Measurements from ENCODE around the gene SMYD4. TPM values are rescaled to one million over a fixed set of nuclear protein-coding genes. Genes with fewer than 3 reads are reported as not detected.

SMYD4 gene
- total and polyA plus RNA-seq, 5 donors = 6.5 to 14.6 (median 11.0) TPM

DNA sequence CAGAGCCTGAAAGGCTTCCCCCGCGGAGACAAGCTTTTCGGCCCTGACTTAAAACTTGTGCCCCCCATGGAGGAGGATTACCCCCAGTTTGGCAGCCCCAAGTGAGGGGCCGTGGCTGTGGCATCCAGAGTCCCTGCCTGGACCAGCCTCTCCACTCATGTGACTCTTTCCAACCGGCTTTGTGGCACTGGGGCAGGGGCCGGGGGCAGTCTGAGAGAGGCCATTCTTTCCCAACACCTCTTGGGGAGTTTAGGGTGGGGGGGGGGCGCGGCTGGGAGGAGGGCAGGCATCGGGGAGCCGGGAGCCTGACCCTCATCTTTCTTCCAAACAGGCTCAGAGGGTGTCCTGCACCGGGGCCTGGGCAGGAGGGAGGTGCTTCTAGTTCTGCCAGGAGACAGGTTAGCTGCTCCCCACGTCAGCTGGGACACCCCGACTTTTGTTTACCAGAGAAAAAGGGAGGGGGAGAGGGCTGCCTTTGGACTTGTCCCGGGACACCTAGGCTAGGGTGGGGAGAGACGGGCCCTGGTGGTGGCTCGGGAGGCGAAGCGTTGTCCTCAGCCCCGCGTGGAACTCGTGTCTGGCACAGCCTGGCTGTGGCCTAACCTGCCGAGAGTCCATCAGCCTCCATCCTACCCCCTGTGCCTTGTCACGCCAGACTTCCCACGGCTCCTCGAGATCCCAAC is 75.1 kb downstream of the SMYD4 start:
- intact Hi-C loops (cut with DNase I) = no loop called here
- DNase-seq (no peak), ATAC-seq (peak; percentile 16 to 27)
- Histone ChIP-seq H3K27ac (ENCODE audit: low read length) (no peak overlapping the region), H3K9me3 (ENCODE audit: control insufficient read depth, low read length) (no peaks in the 10 kb centered on the region), H3K4me3 (ENCODE audit: low read length) (no peak overlapping the region), H3K4me1 (ENCODE audit: control insufficient read depth, insufficient read depth, low read length) (no peaks in the 10 kb centered on the region), H3K27me3 (ENCODE audit: control insufficient read depth, insufficient read depth) (no peaks in the 10 kb centered on the region)
- 69% methylated on average over 25 of the region's 25 CpGs for WGBS

DNA sequence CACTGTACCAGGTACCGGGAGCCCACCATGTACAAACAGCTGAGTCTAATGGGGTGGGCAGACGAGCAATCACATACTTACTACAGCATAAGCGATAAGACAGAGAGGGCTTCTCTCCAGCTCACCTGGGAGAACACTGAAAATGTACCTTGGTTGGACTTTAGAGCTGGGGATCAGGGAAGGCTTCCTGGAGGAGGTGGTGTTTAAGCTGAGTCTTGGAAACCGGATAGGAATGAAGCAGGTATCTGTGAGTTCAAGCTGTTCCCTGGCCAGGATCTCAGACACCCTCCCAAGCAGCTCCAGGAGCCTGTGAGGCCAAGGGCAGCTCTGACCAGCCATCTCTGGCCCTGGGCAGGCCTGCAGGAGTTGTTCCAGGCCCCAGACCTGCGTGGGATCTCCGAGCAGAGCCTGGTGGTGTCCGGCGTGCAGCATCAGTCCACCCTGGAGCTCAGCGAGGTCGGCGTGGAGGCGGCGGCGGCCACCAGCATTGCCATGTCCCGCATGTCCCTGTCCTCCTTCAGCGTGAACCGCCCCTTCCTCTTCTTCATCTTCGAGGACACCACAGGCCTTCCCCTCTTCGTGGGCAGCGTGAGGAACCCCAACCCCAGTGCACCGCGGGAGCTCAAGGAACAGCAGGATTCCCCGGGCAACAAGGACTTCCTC is 75.8 kb downstream of the SMYD4 start:
- ATAC-seq = peak in 1 of 2 donors; percentile 8
- intact Hi-C loops (cut with DNase I) = no loop called here
- peak in 1 of 3 donors; percentile 67 for DNase-seq

DNA sequence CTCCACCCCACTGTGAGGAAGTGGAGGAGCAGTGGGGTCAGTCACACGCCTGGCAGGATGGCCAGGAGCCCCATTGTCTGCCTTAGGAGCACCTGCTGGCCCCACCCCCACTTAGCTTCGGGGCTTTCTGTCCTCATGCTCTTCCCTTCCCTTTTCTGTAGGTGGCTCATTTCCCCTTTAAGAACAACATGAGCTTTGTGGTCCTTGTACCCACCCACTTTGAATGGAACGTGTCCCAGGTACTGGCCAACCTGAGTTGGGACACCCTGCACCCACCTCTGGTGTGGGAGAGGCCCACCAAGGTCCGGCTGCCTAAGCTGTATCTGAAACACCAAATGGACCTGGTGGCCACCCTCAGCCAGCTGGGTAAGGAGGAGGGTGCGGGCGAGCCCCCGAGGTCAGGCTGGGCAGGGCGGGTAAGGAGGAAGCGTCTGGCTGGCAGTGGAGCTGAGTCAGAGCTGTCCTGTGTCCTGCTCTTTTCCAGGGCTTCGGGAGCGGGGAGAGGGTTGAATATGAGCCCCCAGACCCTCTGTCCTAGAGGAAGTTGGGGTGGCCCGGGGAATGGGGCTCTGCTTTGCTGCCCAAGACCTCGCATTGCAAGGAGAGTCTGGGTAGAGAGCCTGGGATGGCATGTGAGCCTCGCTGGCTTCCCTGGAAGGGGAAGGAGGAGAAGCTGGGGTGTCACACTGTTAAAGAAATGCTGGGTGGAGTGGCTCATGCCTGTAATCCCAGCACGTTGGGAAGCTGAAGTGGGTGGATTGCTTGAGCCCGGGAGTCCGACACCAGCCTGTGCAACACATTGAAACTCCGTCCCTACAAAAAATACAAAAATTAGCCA is 77.1 kb downstream of the SMYD4 start:
- Histone ChIP-seq H3K4me3 (ENCODE audit: low read length) (no peak overlapping the region), H3K27me3 (ENCODE audit: control insufficient read depth, insufficient read depth) (no peaks in the 10 kb centered on the region), H3K9me3 (ENCODE audit: control insufficient read depth, low read length) (no peaks in the 10 kb centered on the region), H3K27ac (ENCODE audit: low read length) (no peak overlapping the region), H3K4me1 (ENCODE audit: control insufficient read depth, insufficient read depth, low read length) (no peaks in the 10 kb centered on the region)
- DNase-seq = peak in 2 of 3 donors; percentile 71
- WGBS = 64% methylated on average over 18 of the region's 18 CpGs
- intact Hi-C loops (cut with DNase I) = no loop called here
- ATAC-seq = peak; percentile 38 to 61

More for the DNA sequence above, 75.8 kb downstream of the SMYD4 start:
- H3K4me1 ChIP-seq (ENCODE audit: control insufficient read depth, insufficient read depth, low read length) = no peaks in the 10 kb centered on the region
- H3K27ac ChIP-seq (ENCODE audit: low read length) = no peak overlapping the region
- H3K9me3 ChIP-seq (ENCODE audit: control insufficient read depth, low read length) = no peaks in the 10 kb centered on the region
- no peak overlapping the region for H3K4me3 ChIP-seq (ENCODE audit: low read length)
- H3K27me3 ChIP-seq (ENCODE audit: control insufficient read depth, insufficient read depth) = no peaks in the 10 kb centered on the region
- WGBS = 73% methylated on average over 23 of the region's 23 CpGs

DNA sequence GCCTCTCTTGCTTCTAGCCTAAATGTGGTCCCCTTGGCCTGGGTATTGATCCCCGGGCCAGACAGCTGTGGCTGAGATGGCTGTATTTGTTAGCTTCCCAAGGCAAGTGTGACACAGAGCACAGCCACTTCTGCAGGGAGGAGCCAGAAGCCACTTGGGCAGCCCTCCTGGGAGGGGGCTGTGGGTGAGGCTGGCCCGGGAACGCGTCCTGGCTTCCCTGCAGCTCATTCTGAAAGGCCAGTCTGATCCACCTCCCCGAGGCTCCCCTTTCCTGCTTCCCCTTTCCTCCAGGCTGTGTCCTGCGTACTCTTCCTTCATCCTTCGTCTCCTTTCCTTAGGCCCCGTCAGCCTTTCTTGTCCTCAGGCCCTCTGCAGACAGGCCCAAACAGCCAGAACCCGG is 79.1 kb downstream of the SMYD4 start:
- no peaks in the 10 kb centered on the region for H3K27me3 ChIP-seq (ENCODE audit: control insufficient read depth, insufficient read depth)
- H3K4me1 ChIP-seq (ENCODE audit: control insufficient read depth, insufficient read depth, low read length) = no peaks in the 10 kb centered on the region
- H3K27ac ChIP-seq (ENCODE audit: low read length) = no peak overlapping the region
- intact Hi-C loops (cut with DNase I) = no loop called here
- WGBS = 77% methylated on average over 9 of the region's 9 CpGs
- H3K4me3 ChIP-seq (ENCODE audit: low read length) = no peak overlapping the region
- ATAC-seq (no peak), DNase-seq (no peak)
- no peaks in the 10 kb centered on the region for H3K9me3 ChIP-seq (ENCODE audit: control insufficient read depth, low read length)

DNA sequence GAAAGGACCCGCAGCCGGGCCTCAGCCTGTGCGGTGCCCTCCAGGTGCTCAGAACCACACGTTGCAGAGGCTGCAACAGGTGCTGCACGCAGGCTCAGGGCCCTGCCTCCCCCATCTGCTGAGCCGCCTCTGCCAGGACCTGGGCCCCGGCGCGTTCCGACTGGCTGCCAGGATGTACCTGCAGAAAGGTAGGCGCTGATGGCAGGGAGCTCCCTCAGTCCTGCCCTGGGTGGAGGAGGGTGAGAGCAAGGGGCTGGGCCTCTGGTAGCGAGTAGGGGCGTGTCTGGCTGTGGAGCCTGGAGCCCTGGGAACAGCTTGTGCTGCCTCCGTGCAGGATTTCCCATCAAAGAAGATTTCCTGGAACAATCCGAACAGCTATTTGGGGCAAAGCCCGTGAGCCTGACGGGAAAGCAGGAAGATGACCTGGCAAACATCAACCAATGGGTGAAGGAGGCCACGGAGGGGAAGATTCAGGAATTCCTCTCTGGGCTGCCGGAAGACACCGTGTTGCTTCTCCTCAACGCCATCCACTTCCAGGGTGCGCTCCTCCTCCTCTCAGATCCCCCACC is 82.6 kb downstream of the SMYD4 start:
- Histone ChIP-seq H3K27me3 (ENCODE audit: control insufficient read depth, insufficient read depth) (no peaks in the 10 kb centered on the region), H3K4me1 (ENCODE audit: control insufficient read depth, insufficient read depth, low read length) (no peaks in the 10 kb centered on the region), H3K9me3 (ENCODE audit: control insufficient read depth, low read length) (no peaks in the 10 kb centered on the region), H3K27ac (ENCODE audit: low read length) (no peak overlapping the region), H3K4me3 (ENCODE audit: low read length) (no peak overlapping the region)
- peak; percentile 64 to 87 for ATAC-seq
- 76% methylated on average over 22 of the region's 22 CpGs for WGBS
- intact Hi-C loops (cut with DNase I) = no loop called here
- peak; percentile 57 to 71 (median 63) for DNase-seq

DNA sequence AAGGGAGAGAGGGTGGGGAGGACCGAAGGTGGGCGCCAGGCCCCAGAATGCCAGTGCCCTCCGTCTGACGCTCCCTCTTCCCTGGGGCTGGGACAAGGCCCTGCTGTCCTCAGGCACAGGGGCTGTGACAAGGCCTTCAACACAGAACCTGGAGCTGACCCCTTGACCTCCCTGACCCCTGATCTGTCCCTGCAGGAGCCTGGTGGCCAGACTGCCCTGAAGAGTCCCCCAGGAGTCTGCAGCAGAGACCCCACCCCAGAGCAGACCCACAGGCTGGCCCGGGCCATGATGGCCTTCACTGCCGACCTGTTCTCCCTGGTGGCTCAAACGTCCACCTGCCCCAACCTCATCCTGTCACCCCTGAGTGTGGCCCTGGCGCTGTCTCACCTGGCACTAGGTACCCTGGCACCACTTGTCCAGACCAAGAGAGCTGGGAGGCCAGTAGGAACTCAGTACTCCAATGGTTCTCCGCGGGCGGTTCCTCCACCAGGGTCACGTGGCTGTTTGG is 84.1 kb downstream of the SMYD4 start:
- 90% methylated on average over 12 of the region's 12 CpGs for WGBS
- no peak overlapping the region for H3K4me3 ChIP-seq (ENCODE audit: low read length)
- DNase-seq (peak in 1 of 3 donors; percentile 32), ATAC-seq (peak in 1 of 2 donors; percentile 4)
- H3K27ac ChIP-seq (ENCODE audit: low read length) = no peak overlapping the region
- no peaks in the 10 kb centered on the region for H3K4me1 ChIP-seq (ENCODE audit: control insufficient read depth, insufficient read depth, low read length)
- intact Hi-C loops (cut with DNase I) = no loop called here
- no peaks in the 10 kb centered on the region for H3K27me3 ChIP-seq (ENCODE audit: control insufficient read depth, insufficient read depth)
- H3K9me3 ChIP-seq (ENCODE audit: control insufficient read depth, low read length) = no peaks in the 10 kb centered on the region

DNA sequence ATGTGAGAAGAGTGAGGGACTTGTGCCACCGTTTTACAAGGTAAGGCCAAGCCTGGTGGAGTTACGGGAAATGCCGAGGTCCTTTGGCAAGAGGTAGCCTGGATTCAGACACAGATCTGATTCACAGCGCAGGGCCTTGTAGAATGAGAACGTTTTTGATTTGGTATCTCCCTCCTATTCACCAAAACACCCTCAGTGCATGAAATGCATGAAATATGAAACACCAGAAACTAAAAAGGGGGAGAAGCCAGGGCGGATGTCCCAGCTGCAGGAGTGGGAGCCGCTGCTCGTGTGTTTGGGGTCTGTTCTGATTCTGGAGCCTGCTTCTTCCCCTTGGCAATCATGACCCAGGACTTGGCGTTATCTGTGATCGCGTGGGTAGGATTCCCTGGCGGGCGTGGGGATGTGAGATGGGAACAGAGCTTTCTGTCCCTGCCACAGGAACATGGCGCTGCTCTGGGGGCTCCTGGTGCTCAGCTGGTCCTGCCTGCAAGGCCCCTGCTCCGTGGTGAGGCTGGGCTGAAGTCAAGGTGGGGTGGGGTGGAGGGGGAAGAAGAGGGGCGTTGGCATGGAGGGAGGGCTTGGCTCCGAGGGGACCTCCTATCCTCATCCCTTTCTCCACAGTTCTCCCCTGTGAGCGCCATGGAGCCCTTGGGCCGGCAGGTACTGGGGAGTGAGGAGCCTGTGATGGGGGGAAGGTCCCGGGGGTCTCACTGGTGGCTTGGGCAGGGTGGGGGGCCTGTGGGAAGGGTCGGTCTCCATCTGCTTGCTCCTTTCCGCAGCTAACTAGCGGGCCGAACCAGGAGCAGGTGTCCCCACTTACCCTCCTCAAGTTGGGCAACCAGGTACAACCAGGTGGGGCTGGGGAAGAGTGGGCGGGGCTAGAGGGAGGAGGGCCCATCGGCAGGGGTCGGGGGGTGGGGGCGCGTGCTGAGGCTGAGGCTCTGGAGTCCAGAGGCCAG is 84.9 kb downstream of the SMYD4 start:
- Histone ChIP-seq H3K27ac (ENCODE audit: low read length) (no peak overlapping the region), H3K27me3 (ENCODE audit: control insufficient read depth, insufficient read depth) (no peaks in the 10 kb centered on the region), H3K9me3 (ENCODE audit: control insufficient read depth, low read length) (no peaks in the 10 kb centered on the region), H3K4me3 (ENCODE audit: low read length) (no peak overlapping the region), H3K4me1 (ENCODE audit: control insufficient read depth, insufficient read depth, low read length) (no peaks in the 10 kb centered on the region)
- ATAC-seq (peak; percentile 6 to 27), DNase-seq (peak in 2 of 3 donors; percentile 63 to 66)
- 68% methylated on average over 29 of the region's 29 CpGs for WGBS
- intact Hi-C loops (cut with DNase I) = no loop called here

DNA sequence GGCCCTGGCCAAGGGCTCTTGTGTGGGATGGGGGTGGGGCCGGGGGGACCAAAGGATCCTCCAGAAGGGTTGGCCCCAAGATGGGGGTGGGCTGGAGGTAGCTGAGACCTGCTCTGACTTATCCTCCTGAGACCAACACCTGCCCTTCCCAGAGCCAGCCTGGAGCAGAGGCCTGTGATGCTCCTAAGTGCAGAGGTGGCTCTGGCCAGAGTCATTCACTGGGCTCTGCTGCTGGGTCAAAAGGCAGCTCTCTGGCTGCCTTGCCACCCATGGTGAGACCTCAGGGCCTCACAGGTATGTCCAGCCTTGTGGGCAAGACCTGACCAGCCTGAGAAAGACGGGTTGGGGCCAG is 86.6 kb downstream of the SMYD4 start:
- no peak overlapping the region for H3K4me3 ChIP-seq (ENCODE audit: low read length)
- no peaks in the 10 kb centered on the region for H3K27me3 ChIP-seq (ENCODE audit: control insufficient read depth, insufficient read depth)
- DNase-seq (peak in 1 of 3 donors; percentile 40), ATAC-seq (no peak)
- H3K27ac ChIP-seq (ENCODE audit: low read length) = no peak overlapping the region
- intact Hi-C loops (cut with DNase I) = no loop called here
- WGBS = 79% methylated on average over 2 of the region's 2 CpGs
- no peaks in the 10 kb centered on the region for H3K4me1 ChIP-seq (ENCODE audit: control insufficient read depth, insufficient read depth, low read length)
- no peaks in the 10 kb centered on the region for H3K9me3 ChIP-seq (ENCODE audit: control insufficient read depth, low read length)

DNA sequence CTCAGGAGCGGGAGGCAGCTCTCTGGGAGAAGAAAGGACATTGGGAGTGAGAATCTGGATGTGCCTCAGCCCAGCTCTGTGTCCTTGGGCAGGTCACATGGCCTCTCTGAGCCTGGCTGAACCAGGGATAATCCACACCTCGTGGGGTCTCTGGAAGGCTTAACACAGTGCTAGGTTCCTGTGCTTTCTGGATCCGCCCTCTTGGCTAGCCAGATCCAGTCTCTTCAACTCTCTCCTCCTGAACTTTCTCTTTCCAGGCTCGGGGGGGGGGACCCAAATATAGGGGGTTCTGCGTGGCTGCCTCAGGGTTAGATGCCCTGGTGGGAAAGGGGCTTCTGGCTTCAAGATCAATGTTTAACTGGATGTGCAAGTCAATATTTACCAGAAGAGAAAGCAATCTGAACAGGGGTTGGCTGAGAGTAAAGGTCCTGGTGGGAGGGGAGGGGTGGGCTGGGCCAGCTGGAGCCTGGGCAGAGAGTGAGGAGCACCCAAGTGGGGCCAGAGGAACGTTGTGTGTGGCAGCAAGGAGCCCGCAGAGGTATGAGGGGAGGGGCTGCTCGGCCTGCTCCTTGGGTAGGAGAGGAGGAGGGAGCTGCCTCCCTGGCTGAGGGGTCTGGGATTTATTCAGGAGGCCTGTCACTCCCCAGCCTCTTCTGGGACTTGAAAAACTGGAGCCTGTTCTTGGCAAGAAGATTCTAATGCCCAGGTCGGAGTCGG is 87.2 kb downstream of the SMYD4 start, which contains the start of gene SERPINF2:
TSS of gene SERPINF2 (plus strand) at position 501 of the 717 bp plus-strand sequence. CDS start 2,125 bp downstream, outside the sequence.
- DNase-seq = peak in 1 of 3 donors; percentile 29
- Histone ChIP-seq H3K4me3 (ENCODE audit: low read length) (no peak within 1 kb of the TSS), H3K27ac (ENCODE audit: low read length) (no peak within 1 kb of the TSS), H3K9me3 (ENCODE audit: control insufficient read depth, low read length) (no peaks in the 10 kb centered on the region), H3K4me1 (ENCODE audit: control insufficient read depth, insufficient read depth, low read length) (no peaks in the 10 kb centered on the region), H3K27me3 (ENCODE audit: control insufficient read depth, insufficient read depth) (no peaks in the 10 kb centered on the region)
- ATAC-seq = no peak
- intact Hi-C loops (cut with DNase I) = no loop called here
- WGBS = 68% methylated on average over 10 of the region's 10 CpGs

Measured in right cardiac atrium (tissue), 5 donors.